SK-N-SH (cell line): ENCODE measurements around the gene SFSWAP. TPM values are rescaled to one million over a fixed set of nuclear protein-coding genes. Genes with fewer than 3 reads are reported as not detected.

Source experiments
- CTCF ChIA-PET: fragments of 300-600, 350-600 bp; formaldehyde crosslinking; extraction: SDS; loops from one replicate; lab custom pipeline; 2021; lab: Yijun Ruan, JAX
- POLR2A ChIA-PET: fragments of 350-600 bp; sonication (Branson Sonifier 250); formaldehyde crosslinking; extraction: SDS; loops from one replicate; lab custom pipeline; 2020; ENCODE audit warnings: antibody characterized with exemption, inconsistent platforms; lab: Yijun Ruan, JAX
- DNase-seq: peaks from one replicate; pipeline ENCODE4 v3.0.0; 2012
- H2AFZ ChIP-seq: fragments of 200-600 bp; sonication (generic); 2 replicates; pipeline ENCODE4 v1.8.1; 2016; ENCODE audit warnings: antibody characterized with exemption, mild to moderate bottlenecking, low read depth
- H3F3A ChIP-seq: fragments of 200-600 bp; sonication (generic); replicated peaks from 2 replicates; pipeline ENCODE3; 2016; ENCODE audit warnings: antibody characterized with exemption, mild to moderate bottlenecking; ENCODE audit not compliant: insufficient read depth
- H3K27ac ChIP-seq, 2 experiments: fragments of 200-500 bp in 1 of 2; fragments of 200-600 bp in 1 of 2; sonication (Bioruptor generic) in 1 of 2; sonication (generic), shearing (Covaris generic) in 1 of 2; 2 replicates each; pipeline versions ENCODE4 v1.5.1 to v1.6.1; 2014 to 2016; ENCODE audit warnings: low read depth in 2 of 2, inconsistent platforms in 1 of 2, low read length in 1 of 2, mild to moderate bottlenecking in 1 of 2, mixed read lengths in 1 of 2
- H3K27me3 ChIP-seq: fragments of 200-600 bp; sonication (generic), shearing (Covaris generic); 2 replicates; pipeline ENCODE4 v1.6.1; 2016; ENCODE audit warnings: mixed run types; ENCODE audit not compliant: insufficient read depth
- H3K36me3 ChIP-seq, 2 experiments: fragments of 200-500 bp in 1 of 2; fragments of 200-600 bp in 1 of 2; sonication (Bioruptor generic) in 1 of 2; sonication (generic) in 1 of 2; replicated peaks in 1 of 2; 2 replicates each; pipeline versions ENCODE3 to v1.5.1; 2014 to 2016; ENCODE audit warnings: low read length in 1 of 2, mild to moderate bottlenecking in 1 of 2; ENCODE audit not compliant: insufficient read depth in 2 of 2, control insufficient read depth in 1 of 2
- H3K4me1 ChIP-seq, 2 experiments: fragments of 200-500 bp in 1 of 2; fragments of 200-600 bp in 1 of 2; sonication (Bioruptor generic) in 1 of 2; sonication (generic), shearing (Covaris generic) in 1 of 2; 2 replicates each; pipeline versions ENCODE4 v1.5.1 to v1.6.1; 2014 to 2016; ENCODE audit warnings: low read depth in 1 of 2, low read length in 1 of 2, mixed run types in 1 of 2; ENCODE audit not compliant: insufficient read depth in 2 of 2, control insufficient read depth in 1 of 2
- H3K4me2 ChIP-seq: fragments of 200-600 bp; sonication (generic), shearing (Covaris generic); 2 replicates; pipeline ENCODE4 v1.6.1; 2017; ENCODE audit warnings: mixed run types
- H3K4me3 ChIP-seq, 2 experiments: fragments of 200-500 bp in 1 of 2; fragments of 200-600 bp in 1 of 2; sonication (Bioruptor generic) in 1 of 2; sonication (generic), shearing (Covaris generic) in 1 of 2; 2 replicates each; pipeline versions ENCODE4 v1.5.1 to v1.8.1; 2014 to 2016; ENCODE audit warnings: low read depth in 2 of 2, inconsistent platforms in 1 of 2, low read length in 1 of 2, mild to moderate bottlenecking in 1 of 2, mixed read lengths in 1 of 2, moderate library complexity in 1 of 2
- H3K79me2 ChIP-seq: fragments of 200-600 bp; sonication (generic); 2 replicates; pipeline ENCODE4 v1.8.1; 2017; ENCODE audit warnings: mild to moderate bottlenecking; ENCODE audit not compliant: insufficient read depth
- H3K9ac ChIP-seq: fragments of 200-600 bp; sonication (generic); 2 replicates; pipeline ENCODE4 v1.6.1; 2017; ENCODE audit warnings: mixed run types
- H3K9me2 ChIP-seq: fragments of 200-600 bp; sonication (generic); 2 replicates; pipeline ENCODE4 v1.6.1; 2017; ENCODE audit warnings: mixed run types
- H3K9me3 ChIP-seq: fragments of 200-600 bp; sonication (generic); 2 replicates; pipeline ENCODE4 v1.6.1; 2017; ENCODE audit warnings: mixed run types, mild to moderate bottlenecking, moderate library complexity
- H4K20me1 ChIP-seq: fragments of 200-600 bp; sonication (generic); 2 replicates; pipeline ENCODE4 v1.6.1; 2017; ENCODE audit warnings: mild to moderate bottlenecking, mixed run types; ENCODE audit not compliant: insufficient read depth
- ELF1 ChIP-seq: IDR thresholded peaks from 2 replicates; pipeline ENCODE4 v1.4.0; 2012
- EP300 ChIP-seq, 2 experiments: IDR thresholded peaks; 2 replicates each; pipeline versions ENCODE4 v1.4.0 to v1.6.1; 2012; ENCODE audit warnings: borderline replicate concordance in 1 of 2, low read depth in 1 of 2, low read length in 1 of 2
- EZH2phosphoT487 ChIP-seq: fragments of 200-600 bp; sonication (generic); IDR thresholded peaks from 2 replicates; pipeline ENCODE4 v1.6.1; 2017; ENCODE audit warnings: low read depth, mixed run types, mild to moderate bottlenecking, antibody characterized with exemption, moderate library complexity, borderline replicate concordance
- FOXM1 ChIP-seq: IDR thresholded peaks from 2 replicates; pipeline ENCODE4 v1.4.0; 2012; ENCODE audit warnings: low read depth, mild to moderate bottlenecking
- GABPA ChIP-seq: IDR thresholded peaks from 2 replicates; pipeline ENCODE4 v1.4.0; 2012; ENCODE audit warnings: low read depth, mild to moderate bottlenecking
- GATA2 ChIP-seq: sonication (generic); formaldehyde crosslinking; IDR thresholded peaks from 2 replicates; pipeline ENCODE4 v1.5.0; 2020; ENCODE audit warnings: mild to moderate bottlenecking, missing genetic modification reagents
- JUND ChIP-seq: IDR thresholded peaks from 2 replicates; pipeline ENCODE4 v1.4.0; 2012
- MEF2A ChIP-seq: IDR thresholded peaks from 2 replicates; pipeline ENCODE4 v1.4.0; 2012; ENCODE audit warnings: low read depth, borderline replicate concordance
- NFIC ChIP-seq: IDR thresholded peaks from 2 replicates; pipeline ENCODE4 v1.4.0; 2012; ENCODE audit warnings: borderline replicate concordance
- NRF1 ChIP-seq: IDR thresholded peaks from 2 replicates; pipeline ENCODE4 v1.6.1; 2012; ENCODE audit warnings: low read depth, mild to moderate bottlenecking, low read length
- POLR2AphosphoS5 ChIP-seq: IDR thresholded peaks from 2 replicates; pipeline ENCODE4 v1.6.1; 2012; ENCODE audit warnings: low read depth, low read length
- RAD21 ChIP-seq: IDR thresholded peaks from 2 replicates; pipeline ENCODE4 v1.6.1; 2012; ENCODE audit warnings: mild to moderate bottlenecking, low read length
- SIN3A ChIP-seq: IDR thresholded peaks from 2 replicates; pipeline ENCODE4 v1.6.1; 2012; ENCODE audit warnings: low read depth, mild to moderate bottlenecking, low read length, moderate library complexity, borderline replicate concordance
- SMC3 ChIP-seq: IDR thresholded peaks from 2 replicates; pipeline ENCODE4 v1.6.1; 2012; ENCODE audit warnings: low read depth, low read length, improper control_type of control experiment
- TAF1 ChIP-seq: IDR thresholded peaks from 2 replicates; pipeline ENCODE4 v1.6.1; 2012; ENCODE audit warnings: low read depth, mild to moderate bottlenecking, low read length, moderate library complexity, borderline replicate concordance
- TCF12 ChIP-seq: IDR thresholded peaks from 2 replicates; pipeline ENCODE4 v1.4.0; 2012
- WGBS: methylation state at CpG from one replicate; pipeline ENCODE4 v1.1.6; 2017; ENCODE audit warnings: low lambda C conversion rate; 5-methylcytosine and 5-hydroxymethylcytosine counted together
- polyA plus RNA-seq, 3 experiments: library from polyadenylated mRNA; depleted of rRNA; stranded (reverse); fragments of >200 nt; gene quantifications; 2 replicates each; pipeline ENCODE4 v1.2.3, GENCODE V29; 2012
- TF ChIP-seq, protein P1 (sequence below): fragments of 200-600 bp; sonication (generic); IDR thresholded peaks from 2 replicates; pipeline ENCODE4 v1.6.1; 2017; ENCODE audit warnings: antibody characterized with exemption, mild to moderate bottlenecking, moderate library complexity
- TF ChIP-seq, protein P2 (sequence below): IDR thresholded peaks from 2 replicates; pipeline ENCODE4 v1.6.1; 2012; ENCODE audit warnings: mild to moderate bottlenecking, low read depth, low read length, moderate library complexity
- TF ChIP-seq, protein P3 (sequence below): fragments of 150-350 bp; IDR thresholded peaks from 2 replicates; pipeline ENCODE4 v1.6.1; 2016; ENCODE audit warnings: mild to moderate bottlenecking, low read depth, low read length
- TF ChIP-seq, protein P4 (sequence below): IDR thresholded peaks from 2 replicates; pipeline ENCODE4 v1.4.0; 2012; ENCODE audit warnings: low read depth, borderline replicate concordance

Gene SFSWAP
- polyA plus RNA-seq, 1 of the 3 experiments (the other 2 are of a cell fraction) = 27.9 TPM

DNA sequence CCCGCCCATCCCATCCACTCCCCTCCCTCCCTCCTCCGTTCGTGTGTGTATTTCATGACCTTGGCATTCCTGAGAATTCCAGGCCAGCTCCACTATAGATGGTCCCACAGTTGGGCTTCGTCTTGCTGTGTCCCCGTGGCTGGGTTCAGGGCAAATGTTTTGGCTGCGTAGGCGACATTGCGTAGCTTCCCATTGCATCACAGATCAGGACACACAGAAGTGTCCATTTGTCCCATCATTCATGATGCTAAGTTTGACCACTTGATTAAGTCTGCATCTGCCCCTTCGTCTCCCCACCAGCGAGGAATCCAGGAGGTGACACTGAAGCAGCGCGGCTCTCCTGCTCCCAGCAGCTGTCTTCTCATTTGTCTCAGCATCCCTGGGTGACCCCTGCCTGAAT lies 78.7 kb downstream of the SFSWAP start:
- H3K27me3 ChIP-seq = no peaks in the 10 kb centered on the region
- no peaks in the 10 kb centered on the region for H4K20me1 ChIP-seq
- no peak overlapping the region for H3K27ac ChIP-seq
- H3K79me2 ChIP-seq = peaks cover 9% of the 10 kb centered on the region; the same call in 1 of the 2 replicates
- CTCF ChIA-PET = interaction anchor here (0.8 kb wide), 1 partner anchor 684 kb away, joined by 3 read pairs; no protein-coding TSS in a partner anchor
- no peak overlapping the region for H3K4me3 ChIP-seq
- no peaks in the 10 kb centered on the region for H3K9me3 ChIP-seq
- H3K9me2 ChIP-seq = no peaks in the 10 kb centered on the region
- H3F3A ChIP-seq = peaks cover 12% of the 10 kb centered on the region
- no peak for DNase-seq
- H3K4me1 ChIP-seq = peaks cover 0 to 9% of the 10 kb centered on the region in 2 experiments; a peak in 2 of 4 replicates
- POLR2A ChIA-PET = interaction anchor here (0.6 kb wide), 1 partner anchor 218 kb away, joined by 3 read pairs; no protein-coding TSS in a partner anchor
- H3K9ac ChIP-seq = no peak overlapping the region
- TF ChIP-seq, protein P1, sequence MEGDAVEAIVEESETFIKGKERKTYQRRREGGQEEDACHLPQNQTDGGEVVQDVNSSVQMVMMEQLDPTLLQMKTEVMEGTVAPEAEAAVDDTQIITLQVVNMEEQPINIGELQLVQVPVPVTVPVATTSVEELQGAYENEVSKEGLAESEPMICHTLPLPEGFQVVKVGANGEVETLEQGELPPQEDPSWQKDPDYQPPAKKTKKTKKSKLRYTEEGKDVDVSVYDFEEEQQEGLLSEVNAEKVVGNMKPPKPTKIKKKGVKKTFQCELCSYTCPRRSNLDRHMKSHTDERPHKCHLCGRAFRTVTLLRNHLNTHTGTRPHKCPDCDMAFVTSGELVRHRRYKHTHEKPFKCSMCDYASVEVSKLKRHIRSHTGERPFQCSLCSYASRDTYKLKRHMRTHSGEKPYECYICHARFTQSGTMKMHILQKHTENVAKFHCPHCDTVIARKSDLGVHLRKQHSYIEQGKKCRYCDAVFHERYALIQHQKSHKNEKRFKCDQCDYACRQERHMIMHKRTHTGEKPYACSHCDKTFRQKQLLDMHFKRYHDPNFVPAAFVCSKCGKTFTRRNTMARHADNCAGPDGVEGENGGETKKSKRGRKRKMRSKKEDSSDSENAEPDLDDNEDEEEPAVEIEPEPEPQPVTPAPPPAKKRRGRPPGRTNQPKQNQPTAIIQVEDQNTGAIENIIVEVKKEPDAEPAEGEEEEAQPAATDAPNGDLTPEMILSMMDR = no peak
- no peak for TF ChIP-seq NFIC
- TF ChIP-seq EP300 (IDR thresholded peaks at IDR 0.05; ENCODE audit: borderline replicate concordance in 1 of 2, low read depth in 1 of 2, low read length in 1 of 2) = no peak
- no peak for TF ChIP-seq FOXM1
- no peak for TF ChIP-seq SMC3
- TF ChIP-seq ELF1 = no peak
- TF ChIP-seq, protein P2, sequence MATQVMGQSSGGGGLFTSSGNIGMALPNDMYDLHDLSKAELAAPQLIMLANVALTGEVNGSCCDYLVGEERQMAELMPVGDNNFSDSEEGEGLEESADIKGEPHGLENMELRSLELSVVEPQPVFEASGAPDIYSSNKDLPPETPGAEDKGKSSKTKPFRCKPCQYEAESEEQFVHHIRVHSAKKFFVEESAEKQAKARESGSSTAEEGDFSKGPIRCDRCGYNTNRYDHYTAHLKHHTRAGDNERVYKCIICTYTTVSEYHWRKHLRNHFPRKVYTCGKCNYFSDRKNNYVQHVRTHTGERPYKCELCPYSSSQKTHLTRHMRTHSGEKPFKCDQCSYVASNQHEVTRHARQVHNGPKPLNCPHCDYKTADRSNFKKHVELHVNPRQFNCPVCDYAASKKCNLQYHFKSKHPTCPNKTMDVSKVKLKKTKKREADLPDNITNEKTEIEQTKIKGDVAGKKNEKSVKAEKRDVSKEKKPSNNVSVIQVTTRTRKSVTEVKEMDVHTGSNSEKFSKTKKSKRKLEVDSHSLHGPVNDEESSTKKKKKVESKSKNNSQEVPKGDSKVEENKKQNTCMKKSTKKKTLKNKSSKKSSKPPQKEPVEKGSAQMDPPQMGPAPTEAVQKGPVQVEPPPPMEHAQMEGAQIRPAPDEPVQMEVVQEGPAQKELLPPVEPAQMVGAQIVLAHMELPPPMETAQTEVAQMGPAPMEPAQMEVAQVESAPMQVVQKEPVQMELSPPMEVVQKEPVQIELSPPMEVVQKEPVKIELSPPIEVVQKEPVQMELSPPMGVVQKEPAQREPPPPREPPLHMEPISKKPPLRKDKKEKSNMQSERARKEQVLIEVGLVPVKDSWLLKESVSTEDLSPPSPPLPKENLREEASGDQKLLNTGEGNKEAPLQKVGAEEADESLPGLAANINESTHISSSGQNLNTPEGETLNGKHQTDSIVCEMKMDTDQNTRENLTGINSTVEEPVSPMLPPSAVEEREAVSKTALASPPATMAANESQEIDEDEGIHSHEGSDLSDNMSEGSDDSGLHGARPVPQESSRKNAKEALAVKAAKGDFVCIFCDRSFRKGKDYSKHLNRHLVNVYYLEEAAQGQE = no peak
- no peak for TF ChIP-seq SIN3A
- no peak for TF ChIP-seq GABPA
- TF ChIP-seq POLR2AphosphoS5 = no peak
- TF ChIP-seq, protein P3, sequence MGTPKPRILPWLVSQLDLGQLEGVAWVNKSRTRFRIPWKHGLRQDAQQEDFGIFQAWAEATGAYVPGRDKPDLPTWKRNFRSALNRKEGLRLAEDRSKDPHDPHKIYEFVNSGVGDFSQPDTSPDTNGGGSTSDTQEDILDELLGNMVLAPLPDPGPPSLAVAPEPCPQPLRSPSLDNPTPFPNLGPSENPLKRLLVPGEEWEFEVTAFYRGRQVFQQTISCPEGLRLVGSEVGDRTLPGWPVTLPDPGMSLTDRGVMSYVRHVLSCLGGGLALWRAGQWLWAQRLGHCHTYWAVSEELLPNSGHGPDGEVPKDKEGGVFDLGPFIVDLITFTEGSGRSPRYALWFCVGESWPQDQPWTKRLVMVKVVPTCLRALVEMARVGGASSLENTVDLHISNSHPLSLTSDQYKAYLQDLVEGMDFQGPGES = no peak
- TF ChIP-seq, protein P4, sequence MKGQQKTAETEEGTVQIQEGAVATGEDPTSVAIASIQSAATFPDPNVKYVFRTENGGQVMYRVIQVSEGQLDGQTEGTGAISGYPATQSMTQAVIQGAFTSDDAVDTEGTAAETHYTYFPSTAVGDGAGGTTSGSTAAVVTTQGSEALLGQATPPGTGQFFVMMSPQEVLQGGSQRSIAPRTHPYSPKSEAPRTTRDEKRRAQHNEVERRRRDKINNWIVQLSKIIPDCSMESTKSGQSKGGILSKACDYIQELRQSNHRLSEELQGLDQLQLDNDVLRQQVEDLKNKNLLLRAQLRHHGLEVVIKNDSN = no peak
- no peak for TF ChIP-seq NRF1
- TF ChIP-seq RAD21 = no peak
- no peak for TF ChIP-seq TCF12
- TF ChIP-seq TAF1 = no peak
- no peak for TF ChIP-seq GATA2
- no peak for TF ChIP-seq JUND
- TF ChIP-seq EZH2phosphoT487 = no peak
- no peak for TF ChIP-seq MEF2A
- H3K36me3 ChIP-seq = peaks cover 41 to 57% of the 10 kb centered on the region in 2 experiments
- no peak overlapping the region for H3K4me2 ChIP-seq
- 97% methylated on average over 12 of the region's 12 CpGs for WGBS
- H2AFZ ChIP-seq = no peak overlapping the region
